ENCODE results near the gene BAIAP2L1. TPM values are rescaled to one million over a fixed set of nuclear protein-coding genes. Genes with fewer than 3 reads are reported as not detected.

BAIAP2L1 gene
- total RNA-seq, 3 donors from 2014 or later (not counting 1 experiment from before 2014, with no cell fraction given) = not detected

DNA sequence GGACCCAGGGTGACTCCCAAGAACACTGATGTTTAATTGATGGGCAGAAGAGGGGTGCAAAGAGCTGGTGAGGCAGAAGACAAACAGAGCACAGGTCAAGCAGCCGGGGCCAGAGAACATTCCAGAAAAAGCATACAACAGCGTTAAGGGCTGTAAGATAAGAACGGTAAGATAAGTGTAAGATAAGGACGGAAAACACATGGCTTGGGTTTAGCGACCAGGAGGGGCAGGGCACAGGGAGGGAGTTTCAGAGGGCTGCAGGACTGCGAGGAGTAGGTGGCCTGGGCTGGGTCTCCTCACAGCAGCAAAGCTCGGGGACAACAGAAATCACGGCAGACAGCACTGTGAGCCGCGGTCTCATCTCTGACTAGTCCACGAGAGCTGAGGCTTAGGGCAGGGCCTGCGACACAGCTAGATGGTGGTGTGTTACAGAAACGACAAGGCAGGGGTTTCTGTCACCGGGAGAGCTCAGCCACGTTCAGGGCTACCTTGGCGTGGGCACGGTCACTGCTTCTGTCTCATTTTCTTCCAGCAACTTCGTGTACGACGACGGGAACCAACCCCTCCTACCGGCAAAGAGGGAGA lies 94.8 kb downstream of the BAIAP2L1 start:
- Histone ChIP-seq H3K36me3 (ENCODE audit: control insufficient read depth, insufficient read depth, low read length) (no peaks in the 10 kb centered on the region), H3K4me1 (ENCODE audit: control insufficient read depth, insufficient read depth, low read length) (no peaks in the 10 kb centered on the region), H3K9me3 (ENCODE audit: control insufficient read depth, insufficient read depth, low read length) (no peaks in the 10 kb centered on the region), H3K27ac (ENCODE audit: low read length) (no peak overlapping the region), H3K27me3 (ENCODE audit: control insufficient read depth, insufficient read depth, low read length) (no peaks in the 10 kb centered on the region), H3K4me3 (ENCODE audit: low read length) (no peak overlapping the region)
- DNase-seq (no peak), ATAC-seq (no peak)
- H3K27ac Mint-ChIP-seq = no peak overlapping the region
- H3K27me3 Mint-ChIP-seq (ENCODE audit: low read depth in 2 of 2) = peaks cover 0 to 3% of the 10 kb centered on the region in 2 donors
- peaks cover 0 to 6% of the 10 kb centered on the region in 2 donors for H3K4me1 Mint-ChIP-seq
- no peaks in the 10 kb centered on the region for H3K36me3 Mint-ChIP-seq
- H3K4me3 Mint-ChIP-seq = no peak overlapping the region
- intact Hi-C loops (cut with micrococcal nuclease) = no loop called here
- TF ChIP-seq CTCF (IDR thresholded peaks at IDR 0.05) = no peak
- 89% methylated on average over 22 of the region's 22 CpGs for WGBS (ENCODE audit: insufficient coverage)
- H3K9me3 Mint-ChIP-seq = no peaks in the 10 kb centered on the region

DNA sequence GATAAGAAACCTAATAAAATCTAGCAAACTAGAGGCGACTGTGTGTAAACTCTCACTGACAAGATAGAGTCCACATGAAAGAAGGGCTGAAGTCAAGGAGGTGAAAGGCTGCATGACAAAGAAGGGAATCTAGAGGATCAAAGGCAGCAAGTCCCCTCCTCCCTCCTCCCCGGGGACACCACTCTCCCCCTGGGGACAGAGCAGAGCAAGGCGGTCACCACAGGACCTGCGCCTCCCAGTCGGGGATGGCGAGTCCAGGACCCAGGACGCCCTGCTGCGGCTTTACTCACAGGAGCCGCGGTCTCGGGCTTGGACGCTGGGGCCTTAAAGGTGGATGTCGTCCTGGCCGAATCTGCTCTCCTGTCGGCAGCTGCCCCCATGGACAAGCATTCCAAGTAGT lies 97.0 kb downstream of the BAIAP2L1 start:
- no peaks in the 10 kb centered on the region for H3K9me3 ChIP-seq (ENCODE audit: control insufficient read depth, insufficient read depth, low read length)
- no peaks in the 10 kb centered on the region for H3K4me1 ChIP-seq (ENCODE audit: control insufficient read depth, insufficient read depth, low read length)
- no peak for TF ChIP-seq CTCF (IDR thresholded peaks at IDR 0.05)
- ATAC-seq = no peak
- no peaks in the 10 kb centered on the region for H3K36me3 ChIP-seq (ENCODE audit: control insufficient read depth, insufficient read depth, low read length)
- no peaks in the 10 kb centered on the region for H3K27me3 ChIP-seq (ENCODE audit: control insufficient read depth, insufficient read depth, low read length)
- H3K27ac ChIP-seq (ENCODE audit: low read length) = no peak overlapping the region
- Mint-ChIP-seq H3K4me3 (no peak overlapping the region), H3K36me3 (no peaks in the 10 kb centered on the region), H3K9me3 (no peaks in the 10 kb centered on the region), H3K27me3 (ENCODE audit: low read depth in 2 of 2) (peaks cover 0 to 3% of the 10 kb centered on the region in 2 donors), H3K4me1 (peaks cover 0 to 6% of the 10 kb centered on the region in 2 donors), H3K27ac (no peak overlapping the region)
- intact Hi-C loops (cut with micrococcal nuclease) = no loop called here
- no peak overlapping the region for H3K4me3 ChIP-seq (ENCODE audit: low read length)
- WGBS (ENCODE audit: insufficient coverage) = 93% methylated on average over 15 of the region's 15 CpGs
- no peak for DNase-seq

DNA sequence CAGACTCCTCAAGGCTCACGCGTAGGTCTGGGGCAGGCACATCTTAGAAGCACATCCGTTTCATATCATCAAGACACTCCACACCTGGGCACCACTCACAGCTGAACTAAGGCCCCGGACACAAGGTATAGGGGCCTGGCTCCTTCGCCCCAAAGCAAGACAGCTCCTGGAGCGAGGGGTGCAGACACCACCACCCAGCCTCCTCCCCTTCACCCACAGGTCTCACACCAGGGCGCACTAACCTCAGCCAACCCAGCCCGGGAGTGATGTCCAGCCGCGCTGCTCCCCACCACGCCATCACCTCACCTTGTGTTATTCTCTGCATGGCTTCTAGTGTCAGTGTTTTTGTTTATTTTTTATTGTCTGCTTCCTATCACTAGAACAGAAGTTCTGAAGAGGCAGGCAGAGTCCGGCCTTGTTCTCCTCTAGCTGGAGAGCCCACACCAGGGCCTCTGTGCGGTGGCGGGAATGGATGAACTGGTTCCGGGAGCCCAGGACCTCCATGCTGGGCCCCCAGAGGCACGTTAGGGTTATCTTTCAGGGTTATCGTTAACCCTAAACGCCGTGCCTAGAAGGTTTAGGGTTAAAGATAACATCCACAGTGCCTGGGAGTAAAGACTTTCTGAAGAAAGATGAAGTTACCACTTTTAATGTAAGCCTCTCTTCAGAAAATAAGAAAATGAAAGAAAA lies 97.6 kb downstream of the BAIAP2L1 start:
- no peak overlapping the region for H3K27ac ChIP-seq (ENCODE audit: low read length)
- Mint-ChIP-seq H3K27ac (no peak overlapping the region), H3K36me3 (no peaks in the 10 kb centered on the region), H3K4me3 (no peak overlapping the region), H3K4me1 (peaks cover 0 to 6% of the 10 kb centered on the region in 2 donors), H3K9me3 (no peaks in the 10 kb centered on the region), H3K27me3 (ENCODE audit: low read depth in 2 of 2) (peaks cover 0 to 3% of the 10 kb centered on the region in 2 donors)
- H3K4me1 ChIP-seq (ENCODE audit: control insufficient read depth, insufficient read depth, low read length) = no peaks in the 10 kb centered on the region
- intact Hi-C loops (cut with micrococcal nuclease) = no loop called here
- ATAC-seq = no peak
- H3K27me3 ChIP-seq (ENCODE audit: control insufficient read depth, insufficient read depth, low read length) = no peaks in the 10 kb centered on the region
- WGBS (ENCODE audit: insufficient coverage) = 95% methylated on average over 18 of the region's 19 CpGs
- H3K9me3 ChIP-seq (ENCODE audit: control insufficient read depth, insufficient read depth, low read length) = no peaks in the 10 kb centered on the region
- H3K4me3 ChIP-seq (ENCODE audit: low read length) = no peak overlapping the region
- no peak for DNase-seq
- no peaks in the 10 kb centered on the region for H3K36me3 ChIP-seq (ENCODE audit: control insufficient read depth, insufficient read depth, low read length)
- no peak for TF ChIP-seq CTCF (IDR thresholded peaks at IDR 0.05)
